ENCODE data around the gene HAGHL.
A peak's percentile ranks its signal among the peaks of the same experiment; 100 is the strongest.

Gene HAGHL

GRCh38 chr16:715477-716199 is 11.3 kb upstream of the HAGHL start:
- peak overlapping the region; percentile 66; the same call in 1 of the 2 replicates for H3K27ac ChIP-seq (ENCODE audit: extremely low read depth, low read depth, low read length)
- TF ChIP-seq KLF9 (tag by site-specific recombination; IDR thresholded peaks at IDR 0.05; ENCODE audit: low read depth) (peak; percentile 35; the same call in 1 of the 2 replicates), ZNF202 (tag by site-specific recombination; IDR thresholded peaks at IDR 0.05; ENCODE audit: borderline replicate concordance) (no peak), WT1 (tag by site-specific recombination; IDR thresholded peaks at IDR 0.05) (peak; percentile 46; the same call in 1 of the 2 replicates), ZNF398 (tag by site-specific recombination; IDR thresholded peaks at IDR 0.05) (peak; percentile 43; the same call in 1 of the 2 replicates), ZNF768 (tag by site-specific recombination; IDR thresholded peaks at IDR 0.05) (no peak), CTCF (tag by site-specific recombination; IDR thresholded peaks at IDR 0.05) (peak; percentile 28; the same call in 1 of the 2 replicates), ZNF280D (tag by site-specific recombination; IDR thresholded peaks at IDR 0.05) (no peak), INSM2 (tag by site-specific recombination; IDR thresholded peaks at IDR 0.05) (no peak), ZNF449 (tag by site-specific recombination; IDR thresholded peaks at IDR 0.05) (peak; percentile 77), ZNF157 (tag by site-specific recombination; IDR thresholded peaks at IDR 0.05) (no peak), GLIS2 (tag by site-specific recombination; IDR thresholded peaks at IDR 0.05) (peak; percentile 46; the same call in 1 of the 2 replicates), ZNF529 (tag by site-specific recombination; IDR thresholded peaks at IDR 0.05; ENCODE audit: insufficient replicate concordance) (no peak), HOXD13 (CRISPR knock-in tag; IDR thresholded peaks at IDR 0.05; ENCODE audit: borderline replicate concordance) (no peak), ZIC2 (tag by site-specific recombination; IDR thresholded peaks at IDR 0.05) (peak; percentile 66), ZNF692 (tag by site-specific recombination; IDR thresholded peaks at IDR 0.05) (peak; percentile 59; the same call in 1 of the 2 replicates), ZNF280C (tag by site-specific recombination; IDR thresholded peaks at IDR 0.05) (no peak), TRIM28 (IDR thresholded peaks at IDR 0.05; ENCODE audit: borderline replicate concordance, low read length) (no peak), ZNF423 (tag by site-specific recombination; IDR thresholded peaks at IDR 0.05) (no peak), GFI1B (tag by site-specific recombination; IDR thresholded peaks at IDR 0.05) (no peak), REPIN1 (tag by site-specific recombination; IDR thresholded peaks at IDR 0.05; ENCODE audit: low read depth) (no peak), ZNF791 (tag by site-specific recombination; IDR thresholded peaks at IDR 0.05) (no peak), ZEB2 (tag by site-specific recombination; IDR thresholded peaks at IDR 0.05) (0 out of 2 replicates have a peak, but pooled peaks have one; percentile 36)

More at GRCh38 chr16:715477-716199, 11.3 kb upstream of the HAGHL start:
- peaks cover 0 to 7% of the 10 kb centered on the region in 2 experiments; a peak in 1 of 3 replicates for H3K36me3 ChIP-seq (ENCODE audit: control insufficient read depth in 2 of 2, insufficient read depth in 1 of 2, low read length in 2 of 2)
- POLR2A ChIA-PET: interaction anchor here (0.8 to 1.7 kb wide), 8 partner anchors 8 to 89 kb away, joined by 3 to 8 read pairs (median 4); partner anchors contain the start of genes CCDC78 and HAGHL
- CTCF ChIA-PET: interaction anchor here (0.6 to 3.9 kb wide), 6 partner anchors 8 to 73 kb away, joined by 3 to 38 read pairs (median 6); partner anchors contain the start of genes CCDC78, CHTF18 and RPUSD1
- peak overlapping the region; percentile 44 for H3K4me3 ChIP-seq (ENCODE audit: low read depth, low read length)
- peaks cover 10% of the 10 kb centered on the region for H3K4me1 ChIP-seq (ENCODE audit: control insufficient read depth, insufficient read depth, low read length)
- no peaks in the 10 kb centered on the region for H3K9me3 ChIP-seq (ENCODE audit: control insufficient read depth, insufficient read depth, low read depth, low read length)

Measured in HEK293 (cell line).